ENCODE results near the gene SDC3. TPM values are rescaled to one million over a fixed set of nuclear protein-coding genes. Genes with fewer than 3 reads are reported as not detected.

Gene SDC3
- total RNA-seq, 1 experiment from 2014 or later = 3.7 TPM

- CTCF ChIA-PET = no interaction called here
- BruUV-seq (replicated peaks) = no TSS peak
- H3K4me3 ChIP-seq (ENCODE audit: low read depth, low read length) = no peak overlapping the region
- H3K4me1 Mint-ChIP-seq (ENCODE audit: low read depth, unreplicated experiment) = no peaks in the 10 kb centered on the region
- H3K36me3 ChIP-seq (ENCODE audit: control insufficient read depth, insufficient read depth, low read length) = no peaks in the 10 kb centered on the region
- no peak for DNase-seq
- intact Hi-C loops (cut with micrococcal nuclease; ENCODE audit: unreplicated experiment) = no loop called here
- POLR2A ChIA-PET = no interaction called here
- no peaks in the 10 kb centered on the region for H3K9me3 Mint-ChIP-seq (ENCODE audit: unreplicated experiment)
- H3K27ac Mint-ChIP-seq (ENCODE audit: unreplicated experiment) = no peak overlapping the region
- no peak for TF ChIP-seq CTCF (IDR thresholded peaks at IDR 0.05; ENCODE audit: insufficient read depth in 1 of 2, low read depth in 1 of 2, low read length in 1 of 2, severe bottlenecking in 1 of 2, unreplicated experiment in 1 of 2)
- no peaks in the 10 kb centered on the region for H3K27me3 ChIP-seq (replicated peaks; ENCODE audit: control insufficient read depth, insufficient read depth, low read length)
- H3K4me1 ChIP-seq = no peaks in the 10 kb centered on the region
- H3K9me3 ChIP-seq = no peaks in the 10 kb centered on the region
- H3K4me3 Mint-ChIP-seq (ENCODE audit: unreplicated experiment) = no peak overlapping the region
- H3K36me3 Mint-ChIP-seq (ENCODE audit: insufficient read depth, unreplicated experiment) = no peaks in the 10 kb centered on the region
- no peaks in the 10 kb centered on the region for H3K27me3 Mint-ChIP-seq (ENCODE audit: insufficient read depth, unreplicated experiment)
These were observed 19.0 kb downstream of the SDC3 start for GRCh38 chr1:30889511-30889910.

GRCh38 chr1:30888975-30889374 lies 19.6 kb downstream of the SDC3 start:
- Histone ChIP-seq H3K4me1 (no peaks in the 10 kb centered on the region), H3K4me3 (ENCODE audit: low read depth, low read length) (no peak overlapping the region), H3K36me3 (ENCODE audit: control insufficient read depth, insufficient read depth, low read length) (no peaks in the 10 kb centered on the region), H3K9me3 (no peaks in the 10 kb centered on the region), H3K27me3 (replicated peaks; ENCODE audit: control insufficient read depth, insufficient read depth, low read length) (no peaks in the 10 kb centered on the region)
- no peak for DNase-seq
- no peak overlapping the region for H3K4me3 Mint-ChIP-seq (ENCODE audit: unreplicated experiment)
- no peaks in the 10 kb centered on the region for H3K4me1 Mint-ChIP-seq (ENCODE audit: low read depth, unreplicated experiment)
- no peak for TF ChIP-seq CTCF (IDR thresholded peaks at IDR 0.05; ENCODE audit: insufficient read depth in 1 of 2, low read depth in 1 of 2, low read length in 1 of 2, severe bottlenecking in 1 of 2, unreplicated experiment in 1 of 2)
- POLR2A ChIA-PET = no interaction called here
- intact Hi-C loops (cut with micrococcal nuclease; ENCODE audit: unreplicated experiment) = no loop called here
- H3K36me3 Mint-ChIP-seq (ENCODE audit: insufficient read depth, unreplicated experiment) = no peaks in the 10 kb centered on the region
- BruUV-seq (replicated peaks) = no TSS peak
- H3K27me3 Mint-ChIP-seq (ENCODE audit: insufficient read depth, unreplicated experiment) = no peaks in the 10 kb centered on the region
- CTCF ChIA-PET = interaction anchor here (1.2 kb wide), 1 partner anchor 87 kb away, joined by 3 read pairs; no protein-coding TSS in a partner anchor
- no peak overlapping the region for H3K27ac Mint-ChIP-seq (ENCODE audit: unreplicated experiment)
- H3K9me3 Mint-ChIP-seq (ENCODE audit: unreplicated experiment) = no peaks in the 10 kb centered on the region

GRCh38 chr1:30888391-30888790 lies 20.2 kb downstream of the SDC3 start:
- ChIA-PET POLR2A (no interaction called here), CTCF (interaction anchor here (1.2 kb wide), 1 partner anchor 87 kb away, joined by 3 read pairs; no protein-coding TSS in a partner anchor)
- Mint-ChIP-seq H3K36me3 (ENCODE audit: insufficient read depth, unreplicated experiment) (no peaks in the 10 kb centered on the region), H3K9me3 (ENCODE audit: unreplicated experiment) (no peaks in the 10 kb centered on the region), H3K4me3 (ENCODE audit: unreplicated experiment) (no peak overlapping the region), H3K4me1 (ENCODE audit: low read depth, unreplicated experiment) (no peaks in the 10 kb centered on the region), H3K27ac (ENCODE audit: unreplicated experiment) (peak overlapping the region; percentile 66), H3K27me3 (ENCODE audit: insufficient read depth, unreplicated experiment) (no peaks in the 10 kb centered on the region)
- Histone ChIP-seq H3K9me3 (no peaks in the 10 kb centered on the region), H3K4me1 (no peaks in the 10 kb centered on the region), H3K27me3 (replicated peaks; ENCODE audit: control insufficient read depth, insufficient read depth, low read length) (no peaks in the 10 kb centered on the region), H3K36me3 (ENCODE audit: control insufficient read depth, insufficient read depth, low read length) (no peaks in the 10 kb centered on the region), H3K4me3 (ENCODE audit: low read depth, low read length) (no peak overlapping the region)
- intact Hi-C loops (cut with micrococcal nuclease; ENCODE audit: unreplicated experiment) = no loop called here
- peak in 1 of 2 experiments; percentile 15 for DNase-seq
- BruUV-seq (replicated peaks) = no TSS peak
- no peak for TF ChIP-seq CTCF (IDR thresholded peaks at IDR 0.05; ENCODE audit: insufficient read depth in 1 of 2, low read depth in 1 of 2, low read length in 1 of 2, severe bottlenecking in 1 of 2, unreplicated experiment in 1 of 2)
